NCI-H2081 (cell line): ENCODE data around the gene HOXB9.

Experiments
- DNase-seq, 2 experiments: peaks; one replicate each; lab custom pipeline; 2025; lab: John Stamatoyannopoulos, UW

The HOXB9 gene

DNA sequence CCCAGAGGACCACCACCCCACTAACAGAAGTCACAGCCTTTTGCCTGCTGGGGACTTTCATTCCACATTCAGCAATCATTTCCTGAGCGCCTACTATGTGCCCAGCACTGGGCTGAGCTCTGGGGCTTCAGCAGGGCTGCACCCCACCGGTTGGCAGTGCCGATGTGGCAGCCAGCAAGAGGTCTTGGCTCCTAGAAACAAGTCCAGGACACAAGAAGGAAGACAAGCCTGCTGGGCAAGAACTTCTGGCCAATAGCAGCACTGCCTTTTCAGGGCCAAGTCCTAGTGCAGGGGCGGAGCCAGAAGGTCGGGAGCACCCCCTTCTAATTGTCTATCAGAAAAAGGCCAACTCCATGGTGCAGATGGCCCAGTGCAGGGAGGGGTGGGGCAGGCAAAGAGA, 13.0 kb upstream of the HOXB9 start:
- DNase-seq, result no peak

DNA sequence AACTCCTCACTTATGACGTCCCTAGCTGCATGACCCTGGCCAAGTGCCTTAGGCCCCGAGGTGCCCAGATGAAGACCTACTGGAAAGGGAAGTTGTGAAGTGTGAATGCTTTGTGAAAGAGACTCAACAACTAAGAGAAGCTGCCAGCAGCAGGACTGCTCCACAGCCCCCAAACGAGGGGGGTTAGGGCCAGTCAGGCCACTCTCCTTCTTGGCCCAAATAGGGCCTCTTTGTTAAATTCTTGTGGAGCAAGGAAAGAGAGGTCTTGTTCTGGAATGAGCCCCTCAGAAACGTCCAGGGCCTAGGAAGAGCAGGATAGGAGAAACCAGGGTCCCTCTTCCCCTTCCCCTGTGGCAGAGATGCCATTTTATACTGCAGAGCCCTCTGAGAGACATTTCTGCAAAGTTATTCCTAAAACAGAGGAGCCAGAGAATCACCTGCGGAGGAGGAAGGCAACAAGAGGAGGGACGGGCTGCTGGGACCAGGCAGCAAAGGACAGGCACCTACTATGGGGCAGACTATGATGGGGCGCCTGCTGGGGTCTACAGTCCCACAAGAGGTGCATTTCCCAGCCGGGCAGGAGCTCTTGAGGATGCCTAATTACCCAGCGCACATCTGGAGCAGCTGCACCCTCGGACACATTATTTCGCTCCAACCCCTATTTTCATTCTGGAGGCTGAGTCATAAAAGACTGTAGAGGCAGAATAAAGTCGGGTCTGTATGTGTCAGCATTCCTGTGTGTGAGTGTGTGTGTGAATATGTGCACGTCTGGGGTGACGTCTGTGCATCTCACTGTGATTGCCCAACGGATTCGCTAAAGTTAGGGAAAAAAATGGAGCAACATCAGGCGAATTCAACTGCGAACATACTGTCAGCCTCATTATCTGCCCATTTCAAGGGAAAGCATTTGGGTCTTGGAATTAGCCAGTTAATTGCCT, 11.4 kb upstream of the HOXB9 start:
- no peak for DNase-seq

DNA sequence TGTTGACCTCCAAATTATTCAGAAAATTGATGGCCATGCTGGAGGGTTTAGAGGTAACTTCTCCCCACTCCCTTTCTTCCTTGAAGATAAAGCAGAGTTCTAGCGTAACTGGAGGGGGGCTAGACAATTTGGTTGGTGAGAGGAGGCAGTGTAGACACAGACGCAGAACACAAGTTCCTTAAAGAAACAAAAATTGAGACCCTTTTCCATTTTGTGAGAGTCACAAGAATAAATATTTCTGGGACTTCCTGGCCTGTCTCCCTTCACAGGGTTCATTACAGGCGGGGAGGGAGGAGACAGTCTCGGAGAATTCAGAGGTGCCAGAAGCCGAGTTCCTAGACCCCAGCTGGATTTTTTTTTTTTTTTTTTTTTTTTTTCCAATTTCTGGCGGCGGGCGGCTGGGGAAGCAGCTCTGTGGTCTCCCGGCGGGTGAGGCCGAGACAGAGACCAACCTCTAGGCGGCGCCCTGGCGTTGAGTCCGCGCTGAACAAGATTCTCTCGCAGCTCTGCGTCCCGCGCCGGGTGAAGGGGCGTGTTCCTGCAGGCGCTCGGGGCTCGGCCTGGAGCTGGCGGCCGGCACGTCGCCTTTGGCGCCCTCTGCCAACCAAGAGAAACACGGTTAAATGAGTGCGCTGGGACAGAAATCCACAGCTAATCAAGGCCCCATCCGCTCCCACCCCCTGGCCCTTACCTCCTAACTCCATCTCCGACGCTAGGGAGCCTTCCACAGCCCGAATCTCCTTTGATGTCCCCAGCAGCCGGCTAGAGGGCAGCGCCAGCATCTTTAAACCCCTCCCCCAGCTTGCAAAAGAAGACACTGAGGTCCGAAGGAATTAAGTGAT, 10.2 kb upstream of the HOXB9 start:
- peak; percentile 75 to 76 for DNase-seq

DNA sequence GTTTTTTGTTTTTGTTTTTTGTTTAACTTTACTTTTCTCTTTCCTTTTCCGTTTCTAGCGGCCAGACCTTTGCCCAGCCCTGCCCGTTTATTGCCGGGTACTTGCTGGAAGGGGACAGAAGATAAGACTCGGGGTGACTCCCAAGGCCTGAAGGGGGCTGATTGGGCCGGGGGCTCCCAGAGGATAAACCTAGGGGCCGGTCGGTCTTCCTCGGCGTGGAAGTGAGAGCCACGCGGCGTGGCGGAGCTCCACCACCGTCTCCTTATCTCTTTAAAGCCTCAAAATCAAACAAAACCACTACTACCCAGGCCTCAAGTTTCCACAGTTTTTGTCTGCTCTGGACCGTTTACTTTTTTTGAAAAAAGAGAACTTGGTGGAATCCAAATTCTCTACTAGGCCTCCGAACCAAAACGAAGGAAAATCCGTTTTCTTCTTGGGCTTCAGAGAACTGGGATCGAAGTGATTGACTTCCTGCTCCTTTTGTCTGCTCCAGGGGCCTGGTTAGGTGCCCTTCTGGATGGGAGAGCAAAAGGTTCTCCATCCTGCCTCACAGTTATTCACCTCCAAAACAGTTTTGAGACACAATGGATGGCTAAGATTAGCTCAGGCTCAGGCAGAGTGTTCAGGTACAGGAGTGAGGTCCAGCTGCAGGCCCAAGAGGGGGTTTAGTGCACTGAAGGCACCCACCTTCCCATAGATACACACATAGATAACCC, 8.5 kb upstream of the HOXB9 start:
- no peak for DNase-seq

DNA sequence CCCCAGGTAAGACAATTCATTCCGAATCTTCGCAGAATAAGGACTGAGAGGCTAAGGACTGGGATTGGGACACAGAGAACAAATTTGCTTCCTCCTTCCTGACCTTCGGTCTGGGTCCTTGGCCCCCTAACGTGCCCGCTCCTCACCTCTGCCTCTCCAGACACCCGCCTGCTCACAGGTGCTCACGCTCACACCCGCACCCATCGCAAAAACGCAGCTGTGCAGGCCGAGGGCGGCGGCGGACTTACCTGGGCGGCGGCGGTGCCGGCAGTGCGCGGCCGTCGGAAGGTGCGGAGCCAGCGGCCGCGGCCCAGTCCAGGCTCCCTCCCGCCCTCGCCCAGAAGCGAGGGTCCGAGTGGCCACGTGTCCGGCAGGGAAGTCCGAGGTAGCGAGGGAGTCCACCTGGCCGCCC, 7.1 kb upstream of the HOXB9 start:
- no peak for DNase-seq

DNA sequence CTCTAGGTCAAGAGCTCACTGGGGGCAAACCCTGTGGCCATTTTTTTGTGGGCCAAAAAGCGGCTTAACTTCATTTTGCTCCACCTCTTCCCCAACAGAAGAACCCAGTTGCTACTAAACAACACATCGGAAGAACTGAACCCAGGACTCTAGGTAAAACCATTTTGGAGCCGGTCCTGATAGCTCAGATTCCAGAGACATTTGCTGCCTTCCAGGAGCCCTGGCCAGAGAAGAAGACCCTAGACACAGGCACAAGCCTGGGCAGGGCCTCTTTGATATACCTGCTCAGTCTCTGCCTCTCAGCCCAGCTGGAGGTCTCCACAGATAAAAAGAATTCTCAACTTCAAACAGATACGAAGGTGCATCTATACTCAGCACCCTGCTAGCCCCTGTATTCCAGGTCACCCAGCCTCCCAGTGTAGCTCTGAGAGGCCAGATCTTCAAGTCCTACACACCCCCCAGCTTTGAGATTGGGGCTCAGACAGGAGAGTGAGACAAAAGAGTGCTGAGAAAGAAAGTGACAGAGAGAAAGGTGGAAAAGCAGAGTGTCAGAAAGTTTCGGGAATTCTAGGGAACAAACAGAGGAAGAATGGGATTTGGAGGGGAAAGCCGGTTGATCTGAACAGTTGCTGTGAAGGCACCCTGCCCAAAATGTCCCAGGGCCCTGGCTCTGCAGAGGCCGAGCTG, 6.6 kb upstream of the HOXB9 start:
- DNase-seq, result no peak

DNA sequence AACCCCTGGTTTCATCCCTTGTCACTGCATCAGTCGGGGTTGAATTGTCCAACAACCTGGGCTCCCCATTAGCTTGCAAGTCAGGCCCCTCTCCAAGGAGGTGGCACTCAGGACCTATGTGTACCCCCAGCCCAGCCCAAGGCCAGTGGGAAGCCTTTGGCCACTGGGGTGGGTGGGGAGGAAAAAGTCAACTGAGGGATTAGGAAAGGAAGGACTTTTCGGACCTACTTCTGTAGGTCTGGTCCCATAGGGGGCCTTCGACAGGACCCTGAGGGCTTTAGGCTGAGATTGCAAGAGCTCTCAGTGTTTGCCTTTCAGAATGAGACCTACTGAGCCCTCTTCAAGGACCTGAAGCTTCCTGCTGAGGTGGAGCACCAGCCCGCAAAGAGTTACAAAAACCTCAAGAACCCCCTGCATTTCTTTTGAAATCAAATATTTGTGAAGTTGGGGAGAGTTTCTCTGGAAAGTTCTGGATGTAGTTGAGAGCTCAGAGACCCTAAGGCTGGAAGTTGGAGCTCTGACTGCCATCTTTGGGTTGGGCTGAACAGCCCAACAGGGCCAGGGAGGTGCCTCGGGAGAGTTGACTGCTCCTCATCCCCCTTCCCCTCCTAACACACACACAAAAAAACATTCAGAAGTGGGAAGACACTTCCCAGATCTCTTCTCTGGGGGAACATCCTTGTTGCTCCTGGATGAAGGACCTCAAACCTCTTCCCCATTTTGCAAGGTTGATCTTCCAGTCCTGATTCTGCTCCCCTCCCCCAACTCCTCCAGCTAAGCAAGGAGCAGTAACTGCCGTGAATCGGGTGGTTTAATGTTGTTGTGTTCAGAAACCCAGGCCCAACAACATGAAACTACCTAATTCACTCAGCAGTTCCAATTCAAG, 5.8 kb upstream of the HOXB9 start:
- no peak for DNase-seq

DNA sequence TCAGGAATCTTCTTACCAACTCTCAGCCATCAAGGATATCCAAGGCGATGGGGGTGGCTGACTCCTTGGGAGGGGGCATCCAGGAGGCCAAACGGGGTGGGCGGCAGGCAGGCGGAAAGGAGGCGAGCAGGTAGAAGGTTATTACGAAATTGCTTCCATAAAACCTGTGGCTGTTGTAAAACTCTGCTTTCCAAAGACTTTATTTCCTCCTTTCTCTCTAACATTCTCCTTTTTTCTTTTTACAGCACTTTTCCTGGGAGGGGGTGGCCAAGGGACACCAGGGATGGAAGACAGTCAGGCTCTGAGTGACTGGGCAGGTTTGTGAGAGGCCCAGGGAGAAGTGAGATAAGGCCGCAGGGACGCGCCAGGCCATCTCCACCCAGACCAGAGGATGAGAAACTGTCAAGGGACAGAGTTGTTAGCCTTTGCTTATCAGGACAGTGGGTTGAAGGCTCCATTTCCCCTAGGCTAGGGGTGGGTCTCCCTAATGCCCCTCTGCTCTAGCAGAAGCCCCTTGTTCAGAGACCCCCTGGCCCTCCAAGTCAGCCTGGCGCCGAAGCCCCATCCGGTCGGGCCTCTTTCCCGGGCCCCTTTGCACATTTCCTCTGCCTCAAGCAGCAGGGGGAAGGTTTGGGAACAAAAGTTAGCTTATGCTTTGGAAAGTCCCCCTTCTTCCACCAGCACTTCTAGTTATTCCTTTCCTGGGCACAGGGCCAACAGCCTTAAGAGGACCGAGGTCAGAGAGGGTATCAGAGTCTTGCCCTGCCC, 5.0 kb upstream of the HOXB9 start:
- DNase-seq, result no peak

DNA sequence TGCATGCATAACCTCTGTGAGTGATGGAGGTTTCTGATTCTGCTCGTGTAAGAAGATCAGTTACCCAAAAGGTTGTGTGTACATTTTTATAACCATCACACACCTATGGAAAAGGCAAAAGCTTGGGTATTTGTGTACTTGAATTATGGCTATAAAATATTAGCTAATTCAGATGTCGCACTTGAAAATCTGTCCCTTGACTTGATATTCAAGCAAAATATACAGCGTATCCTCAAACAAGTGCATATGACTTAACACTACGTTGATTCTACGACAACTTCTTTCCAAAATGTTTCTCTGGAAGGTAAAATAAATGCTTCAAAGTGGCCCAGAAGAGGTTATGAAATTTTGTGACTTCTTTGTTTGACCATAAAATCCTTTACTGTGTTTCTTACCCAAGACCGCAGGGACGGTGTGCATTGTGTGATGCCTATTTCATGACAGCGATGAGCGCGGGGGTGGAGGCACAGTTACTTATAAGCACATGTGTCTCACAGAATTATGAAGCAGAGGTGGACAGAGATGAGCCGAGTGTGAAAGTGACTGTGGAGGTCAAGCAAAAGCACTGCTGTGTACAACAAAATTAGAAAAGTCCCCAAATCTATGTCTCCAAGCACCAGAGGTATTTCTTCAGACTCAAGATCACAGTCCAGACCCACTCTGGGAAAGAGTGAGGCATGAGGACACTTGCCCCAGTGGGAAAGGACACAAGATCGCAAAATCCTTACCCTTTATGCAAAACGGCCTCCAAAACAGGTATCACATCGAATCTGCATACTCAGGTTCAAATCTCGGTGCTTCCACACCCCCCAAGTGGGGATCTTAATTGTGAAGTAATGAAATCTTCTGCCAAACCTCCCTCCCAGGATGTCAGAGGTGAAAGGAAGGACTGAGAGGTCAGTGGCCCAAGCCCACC, 4.1 kb upstream of the HOXB9 start:
- no peak for DNase-seq

DNA sequence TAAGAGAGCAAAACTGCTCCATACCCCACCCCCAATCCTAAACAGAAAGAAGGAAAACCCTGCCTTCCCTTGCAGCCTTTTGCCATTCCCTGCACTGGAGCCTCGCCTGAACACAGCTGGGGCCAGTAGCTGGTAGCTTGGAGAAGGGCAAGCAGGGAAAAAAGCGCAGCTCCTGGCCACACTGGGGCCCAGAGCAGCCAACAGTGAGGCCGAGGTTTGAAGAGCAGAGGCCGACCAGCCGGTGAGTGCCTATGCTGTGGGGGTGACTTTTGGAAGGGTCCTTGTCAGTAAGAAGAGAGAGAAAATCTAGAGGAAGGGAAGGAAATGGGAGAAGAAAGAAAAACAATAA, 3.2 kb upstream of the HOXB9 start:
- no peak for DNase-seq

DNA sequence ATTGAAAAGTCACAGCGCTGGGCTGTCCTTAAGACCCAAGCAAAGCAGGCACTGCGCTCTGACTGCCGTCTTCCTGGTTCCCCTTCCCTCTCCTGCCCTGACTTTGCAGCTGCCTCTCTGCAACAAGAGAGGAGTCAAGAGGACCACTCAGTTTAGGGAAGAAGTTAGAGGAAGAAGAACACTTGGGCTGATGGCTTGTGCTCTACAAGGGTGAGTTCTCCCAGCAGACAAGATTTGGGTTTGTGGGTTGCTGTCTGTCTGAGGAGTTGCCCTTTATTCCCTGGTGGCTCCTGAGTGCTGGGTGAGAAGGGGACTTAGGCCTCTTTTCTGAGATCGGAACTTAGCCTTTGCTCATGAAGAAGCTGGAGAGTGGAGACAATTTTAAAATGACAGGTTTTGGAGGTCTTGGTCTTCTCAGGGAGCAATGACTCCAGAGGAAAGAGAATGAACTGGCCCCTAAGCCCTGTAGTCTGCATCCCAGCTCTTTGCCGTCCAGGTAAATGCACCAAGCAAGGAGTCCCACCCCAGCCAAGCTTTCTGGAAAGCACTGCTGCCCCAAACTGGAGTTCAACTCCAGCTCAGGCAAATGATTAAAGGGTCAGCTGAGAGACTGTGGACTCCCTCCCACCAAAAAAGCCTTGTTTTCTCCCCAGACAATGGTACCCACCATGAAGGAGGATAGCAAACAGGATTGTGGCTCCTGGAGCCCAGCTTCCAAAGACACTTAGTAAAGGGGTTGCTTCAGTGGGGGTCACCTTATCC, 2.7 kb upstream of the HOXB9 start:
- no peak for DNase-seq

DNA sequence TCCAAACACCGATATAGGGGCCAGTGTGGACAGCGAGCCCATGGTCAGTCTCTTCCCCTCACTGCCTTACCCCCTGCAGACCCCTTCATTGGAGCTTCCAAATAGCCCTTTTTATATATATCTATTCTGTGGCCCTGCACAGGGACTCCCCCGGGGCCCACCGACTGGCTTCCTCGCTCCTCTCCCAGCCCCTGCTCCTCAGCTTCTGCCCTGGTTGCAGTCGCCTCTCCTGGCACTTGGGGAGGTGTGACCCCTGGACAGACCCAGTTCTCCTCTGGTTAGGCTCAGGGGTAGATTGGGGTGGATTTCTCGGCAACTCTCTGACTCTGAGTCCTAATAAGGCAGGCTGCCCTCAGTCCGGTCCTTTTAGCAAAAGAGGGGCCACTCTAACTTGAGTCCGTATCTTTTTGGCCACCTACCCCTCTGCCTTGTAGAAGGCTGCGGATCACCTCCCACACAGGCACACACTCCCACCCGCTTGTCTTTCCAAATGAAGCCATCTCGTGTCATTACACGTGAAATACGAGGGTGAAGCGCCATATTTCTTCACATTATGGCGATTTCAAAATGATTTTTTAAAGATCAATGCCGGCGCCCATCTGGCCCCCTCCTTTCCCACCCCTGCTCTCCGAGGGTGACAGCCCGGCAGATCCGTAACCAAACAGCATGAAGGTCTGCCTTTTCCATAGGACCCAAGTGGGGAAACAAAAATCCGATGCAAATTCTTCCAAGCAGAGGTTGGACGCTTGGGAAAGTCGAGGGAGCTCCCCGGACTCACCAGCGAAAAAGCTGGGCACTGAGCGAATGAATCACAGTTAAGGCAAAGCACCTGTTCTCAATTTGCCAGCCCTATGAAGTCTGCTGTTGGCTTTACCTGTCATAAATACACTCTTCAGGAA, 1.7 kb upstream of the HOXB9 start:
- no peak for DNase-seq

DNA sequence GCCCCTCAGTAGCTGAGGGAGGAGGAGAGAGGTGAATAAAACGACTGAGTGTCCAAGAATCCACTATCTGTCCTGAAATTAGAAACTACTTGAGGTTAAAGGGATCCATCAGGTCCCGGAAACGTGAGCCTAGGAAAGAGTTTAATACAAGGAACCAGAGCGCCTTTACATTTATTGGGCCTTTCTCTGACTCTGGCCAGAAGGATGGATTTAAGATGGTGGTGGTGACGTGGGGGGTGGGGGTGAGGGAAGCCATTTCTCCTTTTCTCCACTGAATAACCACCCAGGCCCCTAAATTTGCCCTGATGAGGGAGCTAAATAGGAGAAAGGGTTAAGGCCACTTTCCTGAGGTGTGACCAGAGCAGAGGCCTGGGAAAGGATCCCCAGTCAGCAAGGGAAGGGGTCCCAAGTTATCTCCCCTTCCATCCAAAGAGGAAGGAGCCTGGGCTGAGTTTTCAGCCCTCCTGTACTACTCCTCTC, 1.0 kb upstream of the HOXB9 start:
- DNase-seq, result no peak

DNA sequence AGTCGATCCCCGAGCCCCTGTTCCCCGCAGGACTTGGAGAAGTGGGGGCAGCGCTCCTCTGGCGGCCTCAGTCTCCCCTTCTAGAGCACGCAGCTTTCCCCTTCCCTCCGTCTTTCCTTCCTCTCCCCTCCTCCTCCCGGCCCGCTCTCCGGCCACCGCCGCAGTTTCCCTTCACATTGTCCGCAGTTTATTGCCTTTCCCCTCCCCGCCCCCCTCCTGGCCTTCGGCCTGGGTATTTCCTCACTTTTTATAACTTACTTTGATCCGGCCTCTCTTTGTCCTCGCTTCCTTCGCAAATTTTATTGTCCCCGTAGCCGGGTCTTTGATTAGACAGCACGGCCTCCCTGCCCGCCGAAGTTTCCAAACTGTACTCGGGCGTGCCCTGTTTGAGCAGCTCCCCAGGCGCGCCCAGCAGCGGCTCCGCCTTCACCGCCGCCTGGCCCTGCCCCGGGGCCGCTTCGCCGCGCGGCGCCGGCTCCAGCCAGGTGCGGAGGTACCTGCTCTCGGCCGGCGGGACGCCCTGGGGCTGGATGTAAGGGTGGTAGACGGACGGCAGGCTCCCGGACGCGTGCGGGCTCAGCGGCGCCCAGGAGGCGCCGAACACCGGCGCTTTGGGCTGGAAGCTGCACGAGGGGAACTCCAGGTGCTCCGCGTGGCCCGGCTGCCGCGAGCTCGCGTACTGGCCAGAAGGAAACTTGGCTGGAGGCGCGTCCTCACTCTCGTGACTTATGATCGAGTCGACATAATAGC, 488 bp downstream of the HOXB9 start:
- peak; percentile 56 to 75 for DNase-seq

DNA sequence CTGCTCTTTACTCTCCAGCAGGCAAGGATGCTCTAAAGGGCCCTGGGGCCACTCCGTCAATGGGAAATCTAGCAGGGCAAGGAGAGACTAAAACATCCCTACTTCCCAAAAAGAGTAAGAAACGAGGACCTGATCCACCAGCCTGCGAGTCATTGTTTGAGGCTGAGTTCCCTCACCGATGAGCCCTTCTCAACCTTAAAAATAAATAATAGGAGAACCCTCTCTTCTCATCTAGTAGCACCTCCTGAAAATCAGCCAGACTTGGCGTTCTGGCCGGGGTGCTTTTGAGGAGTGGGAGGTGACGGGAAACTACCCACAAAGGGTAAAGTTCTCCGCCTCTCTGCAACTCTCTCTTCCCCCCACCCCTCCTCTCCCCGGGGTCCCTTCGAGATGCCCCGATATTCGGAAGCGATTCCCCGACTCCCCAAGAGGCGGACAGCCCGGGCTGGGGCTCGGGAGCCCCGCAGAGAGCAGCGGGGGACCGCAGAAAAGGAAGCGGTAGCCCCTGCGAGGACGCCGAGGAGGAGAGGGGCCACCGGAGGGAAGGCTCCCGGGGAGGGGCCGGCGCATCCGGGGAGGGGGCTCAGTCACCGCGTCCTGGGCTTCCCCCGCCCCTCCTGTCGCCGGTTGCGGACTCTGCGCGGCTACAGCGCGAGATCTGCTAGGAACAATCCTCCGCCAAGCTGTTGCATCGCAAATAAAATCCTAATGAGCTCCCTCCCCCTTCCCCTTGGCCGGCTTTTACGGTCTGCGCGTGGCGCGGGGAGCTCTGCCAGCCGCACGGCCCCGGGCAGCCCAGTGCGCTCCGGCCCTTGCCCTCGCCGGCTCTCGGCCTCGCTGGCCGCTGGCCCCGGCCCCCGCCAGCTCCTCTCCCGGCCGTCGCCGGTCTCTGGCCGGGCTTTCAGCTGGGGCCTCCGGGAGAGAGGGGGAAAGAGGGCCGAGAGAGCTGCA, 1.3 kb downstream of the HOXB9 start:
- peak; percentile 52 to 59 for DNase-seq
